Erythroblast (primary cell): ENCODE measurements around the gene FOXC1.

ENCODE experiments used
- DNase-seq, 2 experiments: peaks; one replicate each; lab custom pipeline; 2025; lab: John Stamatoyannopoulos, UW
- GATA1 ChIP-seq: IDR thresholded peaks from 2 replicates; pipeline ENCODE4 v1.6.1; 2011; ENCODE audit warnings: low read depth, mild to moderate bottlenecking, control low read depth, low read length, moderate library complexity
- POLR2A ChIP-seq: IDR thresholded peaks from 2 replicates; pipeline ENCODE4 v1.6.1; 2011; ENCODE audit warnings: mild to moderate bottlenecking, low read length

FOXC1 gene

GRCh38 chr6:1634081-1634480, 24.4 kb downstream of the FOXC1 start:
- no peak for TF ChIP-seq POLR2A
- no peak for TF ChIP-seq GATA1
- no peak for DNase-seq

- no peak for DNase-seq
- TF ChIP-seq GATA1 (no peak), POLR2A (no peak)
Measured at GRCh38 chr6:1635305-1636010, 25.7 kb downstream of the FOXC1 start.

- TF ChIP-seq GATA1 (no peak), POLR2A (no peak)
- no peak for DNase-seq
Measured at GRCh38 chr6:1636272-1636825, 26.6 kb downstream of the FOXC1 start.

- no peak for DNase-seq
- TF ChIP-seq GATA1 (no peak), POLR2A (no peak)
Measured at GRCh38 chr6:1636971-1637871, 27.5 kb downstream of the FOXC1 start.

GRCh38 chr6:1639430-1639829, 29.7 kb downstream of the FOXC1 start:
- TF ChIP-seq POLR2A: no peak
- TF ChIP-seq GATA1: no peak
- no peak for DNase-seq

GRCh38 chr6:1640476-1640875, 30.8 kb downstream of the FOXC1 start:
- DNase-seq: no peak
- TF ChIP-seq GATA1 (no peak), POLR2A (no peak)

GRCh38 chr6:1641343-1641885, 31.7 kb downstream of the FOXC1 start:
- TF ChIP-seq GATA1: no peak
- no peak for TF ChIP-seq POLR2A
- DNase-seq: no peak

GRCh38 chr6:1643111-1643510, 33.4 kb downstream of the FOXC1 start:
- TF ChIP-seq POLR2A: no peak
- TF ChIP-seq GATA1: no peak
- no peak for DNase-seq

GRCh38 chr6:1643830-1644445, 34.2 kb downstream of the FOXC1 start:
- TF ChIP-seq POLR2A (no peak), GATA1 (no peak)

GRCh38 chr6:1644516-1645060, 34.9 kb downstream of the FOXC1 start:
- no peak for TF ChIP-seq GATA1
- no peak for TF ChIP-seq POLR2A
- no peak for DNase-seq

More at GRCh38 chr6:1643830-1644445, 34.2 kb downstream of the FOXC1 start:
- DNase-seq: no peak

- no peak for DNase-seq
- TF ChIP-seq GATA1 (no peak), POLR2A (no peak)
Measured at GRCh38 chr6:1645466-1646185, 35.9 kb downstream of the FOXC1 start.

GRCh38 chr6:1651362-1651761, 41.6 kb downstream of the FOXC1 start:
- TF ChIP-seq POLR2A (no peak), GATA1 (no peak)
- no peak for DNase-seq
